CD14-positive monocyte (primary cell): ENCODE results near the gene PCED1B. TPM values are rescaled to one million over a fixed set of nuclear protein-coding genes. Genes with fewer than 3 reads are reported as not detected.
"Not testable (repeated sequence)": the region's sequence is repeated elsewhere in the genome, so short reads cannot be mapped to it uniquely, and the experiment has no call there.

Experiments used
- DNase-seq, 3 donors: peaks; one replicate each; pipeline ENCODE4 v3.0.0-alpha.2; 2011 to 2022
- H2AFZ ChIP-seq: 2 replicates; pipeline ENCODE4 v1.6.0; 2012; ENCODE audit warnings: mild to moderate bottlenecking, low read depth, low read length, inconsistent platforms; ENCODE audit not compliant: insufficient read depth, poor library complexity, severe bottlenecking
- H3K27ac ChIP-seq, 2 donors: 1 replicate in 1 of 2; 2 replicates in 1 of 2; pipeline ENCODE4 v1.5.1; 2012 to 2013; ENCODE audit warnings: low read length in 2 of 2, control low read depth in 1 of 2, inconsistent platforms in 1 of 2, low read depth in 1 of 2, mild to moderate bottlenecking in 1 of 2
- H3K27me3 ChIP-seq, 2 donors: one replicate each; pipeline versions ENCODE4 v1.6.0 to v1.6.1; 2011 to 2013; ENCODE audit warnings: low read length in 2 of 2; ENCODE audit not compliant: control insufficient read depth in 2 of 2, insufficient read depth in 2 of 2
- H3K36me3 ChIP-seq, 2 donors: replicated peaks in 1 of 2; 1 replicate in 1 of 2; 2 replicates in 1 of 2; pipeline versions ENCODE4 v1.5.1 to v1.6.1; 2012 to 2013; ENCODE audit warnings: low read length in 2 of 2, control low read depth in 1 of 2, inconsistent platforms in 1 of 2, mild to moderate bottlenecking in 1 of 2; ENCODE audit not compliant: insufficient read depth in 2 of 2, control insufficient read depth in 1 of 2
- H3K4me1 ChIP-seq, 2 donors: 1 replicate in 1 of 2; 2 replicates in 1 of 2; pipeline versions ENCODE4 v1.5.1 to v1.6.1; 2012 to 2013; ENCODE audit warnings: low read length in 2 of 2, control low read depth in 1 of 2, inconsistent platforms in 1 of 2, mild to moderate bottlenecking in 1 of 2, moderate library complexity in 1 of 2; ENCODE audit not compliant: insufficient read depth in 2 of 2, control insufficient read depth in 1 of 2
- H3K4me2 ChIP-seq: replicated peaks from 2 replicates; pipeline ENCODE3; 2012; ENCODE audit warnings: low read length, moderate library complexity, mild to moderate bottlenecking; ENCODE audit not compliant: poor library complexity, severe bottlenecking; ENCODE audit errors: extremely low read depth
- H3K4me3 ChIP-seq, 3 experiments: fragments of 200-600 bp in 1 of 3; sonication (generic) in 1 of 3; replicated peaks in 1 of 3; 1 replicate in 2 of 3; 2 replicates in 1 of 3; pipeline ENCODE4 v1.5.1; 2011 to 2013; ENCODE audit warnings: low read length in 3 of 3, mild to moderate bottlenecking in 3 of 3, control low read depth in 2 of 3, low read depth in 2 of 3, inconsistent platforms in 1 of 3, moderate library complexity in 1 of 3
- H3K79me2 ChIP-seq: 2 replicates; pipeline ENCODE4 v1.6.0; 2012; ENCODE audit warnings: mild to moderate bottlenecking, control low read depth, inconsistent platforms, low read length, moderate library complexity; ENCODE audit not compliant: insufficient read depth
- H3K9ac ChIP-seq: 2 replicates; pipeline ENCODE4 v1.6.0; 2017; ENCODE audit warnings: low read length, mild to moderate bottlenecking; ENCODE audit not compliant: insufficient read depth, poor library complexity, severe bottlenecking
- H3K9me3 ChIP-seq, 2 donors: replicated peaks in 1 of 2; 1 replicate in 1 of 2; 2 replicates in 1 of 2; pipeline versions ENCODE4 v1.5.1 to v1.6.1; 2012 to 2013; ENCODE audit warnings: low read length in 2 of 2, control low read depth in 1 of 2; ENCODE audit not compliant: control insufficient read depth in 1 of 2, insufficient read depth in 1 of 2
- H4K20me1 ChIP-seq: 2 replicates; pipeline ENCODE4 v1.6.0; 2012; ENCODE audit warnings: mild to moderate bottlenecking, low read length, control low read depth, moderate library complexity; ENCODE audit not compliant: insufficient read depth
- H3K27ac Mint-ChIP-seq, 7 donors: one replicate each; pipeline ENCODE4 v1.8.0; 2020; ENCODE audit warnings: mild to moderate bottlenecking in 7 of 7, mixed read lengths in 7 of 7, moderate library complexity in 6 of 7, inconsistent platforms in 2 of 7
- H3K27me3 Mint-ChIP-seq, 3 donors: one replicate each; pipeline ENCODE4 v1.8.0; 2021 to 2022; ENCODE audit warnings: low read depth in 3 of 3, mild to moderate bottlenecking in 3 of 3, mixed read lengths in 3 of 3, moderate library complexity in 3 of 3, inconsistent platforms in 1 of 3
- H3K36me3 Mint-ChIP-seq, 2 donors: one replicate each; pipeline ENCODE4 v1.8.0; 2020; ENCODE audit warnings: mixed read lengths in 2 of 2, inconsistent platforms in 1 of 2, mild to moderate bottlenecking in 1 of 2
- H3K4me1 Mint-ChIP-seq: one replicate; pipeline ENCODE4 v1.8.0; 2020; ENCODE audit warnings: mild to moderate bottlenecking, mixed read lengths
- H3K4me3 Mint-ChIP-seq, 2 donors: one replicate each; pipeline ENCODE4 v1.8.0; 2020; ENCODE audit warnings: mild to moderate bottlenecking in 2 of 2, mixed read lengths in 2 of 2, moderate library complexity in 1 of 2
- H3K9me3 Mint-ChIP-seq, 7 donors: one replicate each; pipeline ENCODE4 v1.8.0; 2020 to 2022; ENCODE audit warnings: mixed read lengths in 7 of 7, mild to moderate bottlenecking in 6 of 7, moderate library complexity in 6 of 7, inconsistent platforms in 2 of 7
- CTCF ChIP-seq: fragments of 200-600 bp; IDR thresholded peaks from one replicate; pipeline ENCODE4 v1.8.0; 2022; ENCODE audit warnings: antibody characterized with exemption, mild to moderate bottlenecking
- WGBS: methylation state at CpG from one replicate; pipeline ENCODE4 v1.1.5; 2013; ENCODE audit warnings: missing lambda C conversion rate; ENCODE audit not compliant: insufficient coverage; 5-methylcytosine and 5-hydroxymethylcytosine counted together
- intact Hi-C, 2 donors: fragments of 100-400 bp; cut with micrococcal nuclease; formaldehyde crosslinking; loops; one replicate each; pipeline versions ENCODE4 v1.15.0 to v1.15.1; 2023
- polyA plus RNA-seq, 3 donors: library from polyadenylated mRNA; depleted of rRNA in 1 of 3; unstranded in 2 of 3; stranded (reverse) in 1 of 3; fragments of 300-500 nt in 2 of 3; fragments of >200 nt in 1 of 3; fragmentation: Illumina TruSeq in 2 of 3; gene quantifications; 1 replicate in 2 of 3; 2 replicates in 1 of 3; pipeline ENCODE4 v1.2.3, GENCODE V29; 2012 to 2021

PCED1B gene
- polyA plus RNA-seq, 3 donors = 0.10 to 0.65 TPM; not detected in 1

- H3K27me3 ChIP-seq = no peaks in the 10 kb centered on the region
- no CpG with 5 or more reads among the region's 4 CpGs for WGBS
- H2AFZ ChIP-seq = no peak overlapping the region
- peaks cover 0 to 2% (median 0%) of the 10 kb centered on the region in 7 donors for H3K9me3 Mint-ChIP-seq
- intact Hi-C loops = no loop called here
- no peak overlapping the region for H3K27ac Mint-ChIP-seq
- no peaks in the 10 kb centered on the region for H3K27me3 Mint-ChIP-seq
- no peaks in the 10 kb centered on the region for H3K36me3 ChIP-seq
- H3K9me3 ChIP-seq = no peaks in the 10 kb centered on the region
- no peak for TF ChIP-seq CTCF
- H3K4me3 ChIP-seq = no peak overlapping the region
- no peak for DNase-seq
- no peak overlapping the region for H3K4me2 ChIP-seq
- peaks cover 6% of the 10 kb centered on the region for H3K4me1 Mint-ChIP-seq
- no peaks in the 10 kb centered on the region for H3K79me2 ChIP-seq
- H4K20me1 ChIP-seq = no peaks in the 10 kb centered on the region
- H3K4me3 Mint-ChIP-seq = no peak overlapping the region
- H3K27ac ChIP-seq = no peak overlapping the region
- H3K36me3 Mint-ChIP-seq = no peaks in the 10 kb centered on the region
- no peaks in the 10 kb centered on the region for H3K4me1 ChIP-seq
- no peak overlapping the region for H3K9ac ChIP-seq
Measured at GRCh38 chr12:47041327-47041726, 38.1 kb upstream of the PCED1B start.

GRCh38 chr12:47048541-47048940, 30.9 kb upstream of the PCED1B start:
- Histone ChIP-seq H3K9ac (no peak overlapping the region), H3K36me3 (no peaks in the 10 kb centered on the region), H3K9me3 (peaks cover 8 to 10% of the 10 kb centered on the region in 2 donors), H3K4me2 (no peak overlapping the region), H3K79me2 (no peaks in the 10 kb centered on the region), H3K4me1 (peaks cover 0 to 3% of the 10 kb centered on the region in 2 donors), H4K20me1 (no peaks in the 10 kb centered on the region), H3K27me3 (no peaks in the 10 kb centered on the region), H2AFZ (no peak overlapping the region), H3K4me3 (no peak overlapping the region), H3K27ac (no peak overlapping the region)
- peaks cover 6% of the 10 kb centered on the region for H3K4me1 Mint-ChIP-seq
- H3K27ac Mint-ChIP-seq = no peak overlapping the region
- intact Hi-C loops = no loop called here
- no peak for TF ChIP-seq CTCF
- H3K27me3 Mint-ChIP-seq = no peaks in the 10 kb centered on the region
- H3K9me3 Mint-ChIP-seq = peaks cover 11 to 18% (median 16%) of the 10 kb centered on the region in 7 donors
- DNase-seq = no peak
- H3K36me3 Mint-ChIP-seq = peaks cover 0 to 2% of the 10 kb centered on the region in 2 donors
- H3K4me3 Mint-ChIP-seq = no peak overlapping the region

- H3K4me3 ChIP-seq, DNase-seq, H3K9ac ChIP-seq, H3K27ac Mint-ChIP-seq, H3K36me3 ChIP-seq, H3K27me3 ChIP-seq, H3K4me2 ChIP-seq, intact Hi-C loops, H3K27ac ChIP-seq, H3K9me3 ChIP-seq, H4K20me1 ChIP-seq, H2AFZ ChIP-seq, H3K36me3 Mint-ChIP-seq, H3K4me3 Mint-ChIP-seq, H3K4me1 Mint-ChIP-seq, H3K27me3 Mint-ChIP-seq, H3K79me2 ChIP-seq: not testable (repeated sequence)
- peaks cover 0 to 30% of the 10 kb centered on the region in 2 donors for H3K4me1 ChIP-seq
- H3K9me3 Mint-ChIP-seq = peaks cover 14 to 23% (median 18%) of the 10 kb centered on the region in 7 donors
- WGBS = no CpG with 5 or more reads among the region's 3 CpGs
Measured at GRCh38 chr12:47051291-47051690, 28.1 kb upstream of the PCED1B start.
